Loucy (cell line): ENCODE data around the gene SMG9.

Experiments used
- H2AFZ ChIP-seq: fragments of 200-600 bp; sonication (generic); 2 replicates; pipeline ENCODE4 v1.6.0; 2016; ENCODE audit warnings: antibody characterized with exemption, mild to moderate bottlenecking, low read length, moderate library complexity
- H3F3A ChIP-seq: fragments of 200-600 bp; 2 replicates; pipeline ENCODE4 v1.6.0; 2016; ENCODE audit warnings: antibody characterized with exemption, low read depth, mild to moderate bottlenecking
- H3K27me3 ChIP-seq: fragments of 200-600 bp; sonication (generic); 2 replicates; pipeline ENCODE4 v1.6.1; 2014; ENCODE audit warnings: low read length, mild to moderate bottlenecking; ENCODE audit not compliant: insufficient read depth, poor library complexity, severe bottlenecking
- H3K36me3 ChIP-seq: fragments of 200-600 bp; sonication (generic); 2 replicates; pipeline ENCODE4 v1.6.1; 2016; ENCODE audit warnings: low read length; ENCODE audit not compliant: insufficient read depth
- H3K4me1 ChIP-seq: fragments of 200-600 bp; sonication (generic); 2 replicates; pipeline ENCODE4 v1.5.1; 2014; ENCODE audit warnings: low read length, mild to moderate bottlenecking; ENCODE audit not compliant: insufficient read depth, poor library complexity, severe bottlenecking
- H3K4me2 ChIP-seq: fragments of 200-600 bp; sonication (generic); 2 replicates; pipeline ENCODE4 v1.6.0; 2014; ENCODE audit warnings: antibody characterized with exemption, low read length, low read depth, mild to moderate bottlenecking; ENCODE audit not compliant: poor library complexity, severe bottlenecking
- H3K4me3 ChIP-seq: fragments of 200-600 bp; sonication (generic); 2 replicates; pipeline ENCODE4 v1.5.1; 2014; ENCODE audit warnings: low read length, mild to moderate bottlenecking, mixed read lengths; ENCODE audit not compliant: poor library complexity, severe bottlenecking
- H3K79me2 ChIP-seq: fragments of 200-600 bp; sonication (generic); 2 replicates; pipeline ENCODE4 v1.6.1; 2014; ENCODE audit warnings: low read length; ENCODE audit not compliant: insufficient read depth
- H3K9ac ChIP-seq: fragments of 200-600 bp; sonication (generic); 2 replicates; pipeline ENCODE4 v1.6.0; 2014; ENCODE audit warnings: mild to moderate bottlenecking, low read depth, low read length, moderate library complexity; ENCODE audit not compliant: poor library complexity, severe bottlenecking
- H3K9me2 ChIP-seq: fragments of 200-600 bp; sonication (generic); replicated peaks from 2 replicates; pipeline ENCODE4 v1.6.1; 2016; ENCODE audit warnings: low read depth, low read length, mixed read lengths
- H3K9me3 ChIP-seq: fragments of 200-600 bp; sonication (generic); 2 replicates; pipeline ENCODE4 v1.6.1; 2014; ENCODE audit warnings: mild to moderate bottlenecking, antibody characterized with exemption, low read length, low read depth; ENCODE audit not compliant: insufficient read depth
- H4K20me1 ChIP-seq: fragments of 200-600 bp; sonication (generic); 2 replicates; pipeline ENCODE4 v1.6.0; 2014; ENCODE audit warnings: antibody characterized with exemption, low read length, mild to moderate bottlenecking; ENCODE audit not compliant: insufficient read depth, poor library complexity, severe bottlenecking
- EZH2phosphoT487 ChIP-seq: fragments of 200-600 bp; IDR thresholded peaks from 2 replicates; pipeline ENCODE4 v1.6.1; 2018; ENCODE audit warnings: antibody characterized with exemption, mild to moderate bottlenecking, moderate library complexity, borderline replicate concordance
- TF ChIP-seq, protein P1 (sequence below): fragments of 200-600 bp; sonication (generic); conservative IDR thresholded peaks from 2 replicates; pipeline ENCODE4 v1.5.1; 2014; ENCODE audit warnings: mild to moderate bottlenecking, antibody characterized with exemption, low read length

The SMG9 gene

DNA sequence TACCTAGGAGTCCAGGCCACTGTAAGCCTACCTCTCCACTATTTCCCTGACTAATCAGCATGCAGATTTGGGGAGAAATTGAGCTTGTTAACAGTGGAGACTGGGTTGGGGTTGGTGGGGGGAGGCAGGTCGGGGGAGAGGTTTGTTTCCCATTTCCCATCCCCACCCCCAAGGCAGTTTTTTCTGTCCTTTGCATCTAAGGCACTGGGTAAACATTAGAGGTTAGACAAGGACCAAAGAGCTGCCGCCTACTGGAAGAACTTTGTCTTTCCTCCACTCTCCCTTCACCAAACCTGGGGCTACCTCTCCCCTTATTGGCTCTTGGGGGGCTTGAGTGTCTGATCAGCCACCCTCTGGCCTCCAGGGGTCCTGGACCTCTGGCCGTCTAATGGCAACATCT lies 25.1 kb upstream of the SMG9 start:
- H3K4me2 ChIP-seq = peak overlapping the region; percentile 71
- peaks cover 44% of the 10 kb centered on the region; the same call in 1 of the 2 replicates for H3K79me2 ChIP-seq

DNA sequence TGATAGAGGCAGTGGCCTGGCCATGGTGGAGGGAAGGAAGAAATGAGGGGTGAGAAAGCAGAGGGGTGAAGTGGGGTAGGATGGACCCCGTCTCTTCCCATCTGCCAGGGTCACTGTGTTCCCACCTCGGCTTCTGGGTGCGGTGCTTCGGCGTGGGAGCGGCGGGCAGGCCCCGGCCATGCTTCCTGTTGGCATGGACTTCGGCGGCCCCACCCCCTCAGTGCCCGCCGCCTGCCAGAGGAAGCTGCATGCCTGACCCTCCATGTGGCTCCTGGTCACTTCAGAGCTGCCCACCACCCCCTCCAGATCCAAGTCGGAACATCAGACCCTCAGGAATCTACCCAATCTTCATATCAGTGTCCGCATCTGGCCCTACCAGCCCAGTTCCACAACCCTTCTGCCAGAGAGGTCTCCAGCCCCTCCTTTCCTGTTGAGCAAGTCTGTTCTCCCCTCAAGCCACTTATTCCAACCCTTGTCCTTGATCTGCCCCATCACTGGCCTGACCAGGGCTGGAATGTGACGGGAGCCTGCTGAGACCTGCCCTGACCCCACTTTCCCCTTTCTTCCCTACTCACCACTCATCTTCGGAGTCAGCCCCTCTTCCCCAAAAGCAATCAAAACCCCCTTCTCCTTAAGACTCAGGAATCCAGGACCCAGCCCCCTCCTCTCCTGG lies 24.5 kb upstream of the SMG9 start:
- peak overlapping the region; percentile 71 for H3K4me2 ChIP-seq
- no peaks in the 10 kb centered on the region for H3K9me2 ChIP-seq
- H4K20me1 ChIP-seq = no peaks in the 10 kb centered on the region
- H3K9ac ChIP-seq = peak overlapping the region; percentile 80
- H3K27me3 ChIP-seq = no peaks in the 10 kb centered on the region
- no peak overlapping the region for H2AFZ ChIP-seq
- H3K9me3 ChIP-seq = no peaks in the 10 kb centered on the region
- H3K36me3 ChIP-seq = no peaks in the 10 kb centered on the region
- H3F3A ChIP-seq = no peaks in the 10 kb centered on the region
- TF ChIP-seq, protein P1, sequence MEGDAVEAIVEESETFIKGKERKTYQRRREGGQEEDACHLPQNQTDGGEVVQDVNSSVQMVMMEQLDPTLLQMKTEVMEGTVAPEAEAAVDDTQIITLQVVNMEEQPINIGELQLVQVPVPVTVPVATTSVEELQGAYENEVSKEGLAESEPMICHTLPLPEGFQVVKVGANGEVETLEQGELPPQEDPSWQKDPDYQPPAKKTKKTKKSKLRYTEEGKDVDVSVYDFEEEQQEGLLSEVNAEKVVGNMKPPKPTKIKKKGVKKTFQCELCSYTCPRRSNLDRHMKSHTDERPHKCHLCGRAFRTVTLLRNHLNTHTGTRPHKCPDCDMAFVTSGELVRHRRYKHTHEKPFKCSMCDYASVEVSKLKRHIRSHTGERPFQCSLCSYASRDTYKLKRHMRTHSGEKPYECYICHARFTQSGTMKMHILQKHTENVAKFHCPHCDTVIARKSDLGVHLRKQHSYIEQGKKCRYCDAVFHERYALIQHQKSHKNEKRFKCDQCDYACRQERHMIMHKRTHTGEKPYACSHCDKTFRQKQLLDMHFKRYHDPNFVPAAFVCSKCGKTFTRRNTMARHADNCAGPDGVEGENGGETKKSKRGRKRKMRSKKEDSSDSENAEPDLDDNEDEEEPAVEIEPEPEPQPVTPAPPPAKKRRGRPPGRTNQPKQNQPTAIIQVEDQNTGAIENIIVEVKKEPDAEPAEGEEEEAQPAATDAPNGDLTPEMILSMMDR = no peak
- no peak for TF ChIP-seq EZH2phosphoT487
- H3K79me2 ChIP-seq = peaks cover 47% of the 10 kb centered on the region; the same call in 1 of the 2 replicates
- peaks cover 65% of the 10 kb centered on the region for H3K4me1 ChIP-seq
- peak overlapping the region; percentile 74 for H3K4me3 ChIP-seq

More for the DNA sequence above, 25.1 kb upstream of the SMG9 start:
- H3K4me3 ChIP-seq = peak overlapping the region; percentile 74
- H3K36me3 ChIP-seq = no peaks in the 10 kb centered on the region
- H3F3A ChIP-seq = no peaks in the 10 kb centered on the region
- H3K9me2 ChIP-seq = no peaks in the 10 kb centered on the region
- H3K9ac ChIP-seq = peak overlapping the region; percentile 80
- no peak for TF ChIP-seq EZH2phosphoT487
- TF ChIP-seq, protein P1 = peak; percentile 47; the same call in 1 of the 2 replicates
- H2AFZ ChIP-seq = no peak overlapping the region
- H4K20me1 ChIP-seq = no peaks in the 10 kb centered on the region
- peaks cover 70% of the 10 kb centered on the region for H3K4me1 ChIP-seq
- no peaks in the 10 kb centered on the region for H3K27me3 ChIP-seq
- H3K9me3 ChIP-seq = no peaks in the 10 kb centered on the region

DNA sequence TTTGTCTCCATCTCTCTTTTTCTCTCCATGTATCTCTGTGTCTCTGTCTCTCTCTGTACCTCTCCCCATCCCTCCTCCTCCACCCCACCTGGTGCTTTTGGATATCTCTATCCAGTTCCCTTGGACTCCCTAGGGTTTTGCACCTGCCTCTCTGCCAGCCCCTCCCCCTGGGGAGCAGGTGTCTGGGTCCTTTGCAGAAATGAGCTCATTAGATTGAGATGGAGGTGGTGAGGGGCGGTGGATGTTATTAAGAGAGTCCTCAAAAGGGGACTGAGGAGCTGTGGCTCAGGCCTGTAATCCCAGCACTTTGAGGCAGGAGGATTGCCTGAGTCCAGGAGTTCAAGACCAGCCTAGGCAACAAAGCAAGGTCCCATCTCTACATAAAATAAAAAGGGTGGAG lies 23.9 kb upstream of the SMG9 start:
- Histone ChIP-seq H3K4me2 (peak overlapping the region; percentile 71), H3K9ac (peak overlapping the region; percentile 80), H2AFZ (no peak overlapping the region), H3K36me3 (peaks cover 2% of the 10 kb centered on the region; the same call in 1 of the 2 replicates), H3F3A (no peaks in the 10 kb centered on the region), H3K79me2 (peaks cover 47% of the 10 kb centered on the region; the same call in 1 of the 2 replicates), H3K4me1 (peaks cover 60% of the 10 kb centered on the region), H4K20me1 (no peaks in the 10 kb centered on the region), H3K4me3 (peak overlapping the region; percentile 74), H3K9me3 (no peaks in the 10 kb centered on the region), H3K27me3 (no peaks in the 10 kb centered on the region), H3K9me2 (no peaks in the 10 kb centered on the region)
- TF ChIP-seq EZH2phosphoT487 = no peak
- TF ChIP-seq, protein P1 = no peak
